Measurements from ENCODE around the gene DST. TPM values are rescaled to one million over a fixed set of nuclear protein-coding genes. Genes with fewer than 3 reads are reported as not detected.

Gene DST
- total RNA-seq, 4 donors from 2014 or later = 475 to 871 (median 583) TPM

- no peak for DNase-seq (ENCODE audit: low spot score in 2 of 2)
- intact Hi-C loops (cut with DNase I; ENCODE audit: low total_unique reads) = no loop called here
- 67 to 71% methylated on average over 2 of the region's 2 CpGs for WGBS, 2 donors
- no peak overlapping the region for H3K4me3 ChIP-seq (ENCODE audit: low read depth, poor library complexity, severe bottlenecking)
- TF ChIP-seq POLR2A (IDR thresholded peaks at IDR 0.05) = no peak
- no peak for TF ChIP-seq CTCF (IDR thresholded peaks at IDR 0.05)
Observed at GRCh38 chr6:56435326-56435725, 207.4 kb downstream of the DST start.

- intact Hi-C loops (cut with DNase I; ENCODE audit: low total_unique reads) = no loop called here
- WGBS, 2 donors = 70 to 73% methylated on average over 2 of the region's 2 CpGs
- DNase-seq (ENCODE audit: low spot score in 2 of 2) = no peak
- H3K4me3 ChIP-seq (ENCODE audit: low read depth, poor library complexity, severe bottlenecking) = no peak overlapping the region
- TF ChIP-seq CTCF (IDR thresholded peaks at IDR 0.05) = no peak
- TF ChIP-seq POLR2A (IDR thresholded peaks at IDR 0.05) = no peak
Observed at GRCh38 chr6:56434606-56435005, 208.1 kb downstream of the DST start.

GRCh38 chr6:56433119-56433518, 209.6 kb downstream of the DST start:
- intact Hi-C loops (cut with DNase I; ENCODE audit: low total_unique reads) = no loop called here
- DNase-seq (ENCODE audit: low spot score in 2 of 2) = no peak
- WGBS, 2 donors = 85 to 96% methylated on average over 36 of the region's 36 CpGs
- no peak for TF ChIP-seq POLR2A (IDR thresholded peaks at IDR 0.05)
- no peak for TF ChIP-seq CTCF (IDR thresholded peaks at IDR 0.05)
- H3K4me3 ChIP-seq (ENCODE audit: low read depth, poor library complexity, severe bottlenecking) = no peak overlapping the region

- 97 to 98% methylated on average over 24 of the region's 24 CpGs for WGBS, 2 donors
- intact Hi-C loops (cut with DNase I; ENCODE audit: low total_unique reads) = no loop called here
- DNase-seq (ENCODE audit: low spot score in 2 of 2) = no peak
- no peak for TF ChIP-seq CTCF (IDR thresholded peaks at IDR 0.05)
- TF ChIP-seq POLR2A (IDR thresholded peaks at IDR 0.05) = no peak
- no peak overlapping the region for H3K4me3 ChIP-seq (ENCODE audit: low read depth, poor library complexity, severe bottlenecking)
Observed at GRCh38 chr6:56432194-56432593, 210.5 kb downstream of the DST start.

- no peak overlapping the region for H3K4me3 ChIP-seq (ENCODE audit: low read depth, poor library complexity, severe bottlenecking)
- intact Hi-C loops (cut with DNase I; ENCODE audit: low total_unique reads) = no loop called here
- WGBS, 2 donors = 90% methylated on average over 34 of the region's 34 CpGs
- DNase-seq (ENCODE audit: low spot score in 2 of 2) = no peak
- TF ChIP-seq POLR2A (IDR thresholded peaks at IDR 0.05) (no peak), CTCF (IDR thresholded peaks at IDR 0.05) (no peak)
Observed at GRCh38 chr6:56430629-56431600, 211.8 kb downstream of the DST start.
